Measurements from ENCODE around the gene SLC4A4.

Gene SLC4A4

GRCh38 chr4:71568131-71568530, 229.3 kb downstream of the SLC4A4 start:
- WGBS: no CpG with 5 or more reads among the region's 1 CpG

GRCh38 chr4:71570492-71570891, 231.7 kb downstream of the SLC4A4 start:
- no peaks in the 10 kb centered on the region for H3K9me3 ChIP-seq (ENCODE audit: control insufficient read depth, low read length)
- no peak overlapping the region for H4K8ac ChIP-seq (ENCODE audit: low read length)
- no peak overlapping the region for H2BK12ac ChIP-seq (ENCODE audit: low read length in 2 of 2)
- peak; percentile 52 for DNase-seq
- H4K91ac ChIP-seq (ENCODE audit: low read length): no peak overlapping the region
- H2AFZ ChIP-seq (ENCODE audit: low read depth, low read length): no peak overlapping the region
- no peak overlapping the region for H2BK15ac ChIP-seq (ENCODE audit: low read depth, poor library complexity, severe bottlenecking)
- no peak overlapping the region for H2AK5ac ChIP-seq (ENCODE audit: low read length, severe bottlenecking)
- H2BK120ac ChIP-seq (ENCODE audit: low read depth, low read length): no peak overlapping the region
- WGBS: 52% methylated on average over 3 of the region's 3 CpGs
- H3K18ac ChIP-seq (ENCODE audit: low read depth in 1 of 2, low read length in 2 of 2): no peak overlapping the region
- no peaks in the 10 kb centered on the region for H3K4me1 ChIP-seq (ENCODE audit: control insufficient read depth, insufficient read depth, low read depth, low read length)
- H3K27ac ChIP-seq (ENCODE audit: low read length, poor library complexity, severe bottlenecking): no peak overlapping the region
- H2BK5ac ChIP-seq (ENCODE audit: low read depth, low read length, poor library complexity, severe bottlenecking): no peak overlapping the region
- H3K36me3 ChIP-seq (ENCODE audit: control insufficient read depth in 1 of 2, insufficient read depth in 2 of 2, low read depth in 1 of 2, low read length in 2 of 2): no peaks in the 10 kb centered on the region
- no peak overlapping the region for H3K23ac ChIP-seq (ENCODE audit: low read length in 2 of 2)
- H3K79me1 ChIP-seq (replicated peaks; ENCODE audit: low read length, poor library complexity, severe bottlenecking): no peaks in the 10 kb centered on the region
- H3K14ac ChIP-seq (ENCODE audit: low read length in 2 of 2): no peak overlapping the region
- H3K4ac ChIP-seq (ENCODE audit: low read depth in 1 of 2, low read length in 2 of 2): no peak overlapping the region
- no peak overlapping the region for H3K4me3 ChIP-seq (ENCODE audit: insufficient read depth in 1 of 2, low read depth in 1 of 2, low read length in 2 of 2)
- H3K9ac ChIP-seq (ENCODE audit: low read length): no peak overlapping the region
- H3K4me2 ChIP-seq (ENCODE audit: low read length, poor library complexity, severe bottlenecking): no peak overlapping the region
- H3K27me3 ChIP-seq (ENCODE audit: control insufficient read depth in 1 of 2, insufficient read depth in 1 of 2, low read length in 2 of 2): no peaks in the 10 kb centered on the region

More at GRCh38 chr4:71568131-71568530, 229.3 kb downstream of the SLC4A4 start:
- H3K4me1 ChIP-seq (ENCODE audit: control insufficient read depth, insufficient read depth, low read depth, low read length): no peaks in the 10 kb centered on the region
- H2AK5ac ChIP-seq (ENCODE audit: low read length, severe bottlenecking): no peak overlapping the region
- H3K18ac ChIP-seq (ENCODE audit: low read depth in 1 of 2, low read length in 2 of 2): no peak overlapping the region
- no peaks in the 10 kb centered on the region for H3K27me3 ChIP-seq (ENCODE audit: control insufficient read depth in 1 of 2, insufficient read depth in 1 of 2, low read length in 2 of 2)
- no peak overlapping the region for H4K91ac ChIP-seq (ENCODE audit: low read length)
- no peak overlapping the region for H2BK15ac ChIP-seq (ENCODE audit: low read depth, poor library complexity, severe bottlenecking)
- H2BK120ac ChIP-seq (ENCODE audit: low read depth, low read length): no peak overlapping the region
- H4K8ac ChIP-seq (ENCODE audit: low read length): no peak overlapping the region
- no peak overlapping the region for H3K4ac ChIP-seq (ENCODE audit: low read depth in 1 of 2, low read length in 2 of 2)
- no peak overlapping the region for H3K4me3 ChIP-seq (ENCODE audit: insufficient read depth in 1 of 2, low read depth in 1 of 2, low read length in 2 of 2)
- H3K36me3 ChIP-seq (ENCODE audit: control insufficient read depth in 1 of 2, insufficient read depth in 2 of 2, low read depth in 1 of 2, low read length in 2 of 2): no peaks in the 10 kb centered on the region
- H2BK5ac ChIP-seq (ENCODE audit: low read depth, low read length, poor library complexity, severe bottlenecking): no peak overlapping the region
- H3K9me3 ChIP-seq (ENCODE audit: control insufficient read depth, low read length): no peaks in the 10 kb centered on the region
- no peaks in the 10 kb centered on the region for H3K79me1 ChIP-seq (replicated peaks; ENCODE audit: low read length, poor library complexity, severe bottlenecking)
- H3K23ac ChIP-seq (ENCODE audit: low read length in 2 of 2): no peak overlapping the region
- H3K4me2 ChIP-seq (ENCODE audit: low read length, poor library complexity, severe bottlenecking): no peak overlapping the region
- H3K9ac ChIP-seq (ENCODE audit: low read length): no peak overlapping the region
- no peak overlapping the region for H3K14ac ChIP-seq (ENCODE audit: low read length in 2 of 2)
- no peak overlapping the region for H2AFZ ChIP-seq (ENCODE audit: low read depth, low read length)
- no peak for DNase-seq
- H3K27ac ChIP-seq (ENCODE audit: low read length, poor library complexity, severe bottlenecking): no peak overlapping the region
- H2BK12ac ChIP-seq (ENCODE audit: low read length in 2 of 2): no peak overlapping the region

- no peaks in the 10 kb centered on the region for H3K79me1 ChIP-seq (replicated peaks; ENCODE audit: low read length, poor library complexity, severe bottlenecking)
- H3K14ac ChIP-seq (ENCODE audit: low read length in 2 of 2): no peak overlapping the region
- no peaks in the 10 kb centered on the region for H3K27me3 ChIP-seq (ENCODE audit: control insufficient read depth in 1 of 2, insufficient read depth in 1 of 2, low read length in 2 of 2)
- no peak overlapping the region for H4K91ac ChIP-seq (ENCODE audit: low read length)
- no peak overlapping the region for H3K4me2 ChIP-seq (ENCODE audit: low read length, poor library complexity, severe bottlenecking)
- no peak overlapping the region for H3K9ac ChIP-seq (ENCODE audit: low read length)
- no peaks in the 10 kb centered on the region for H3K36me3 ChIP-seq (ENCODE audit: control insufficient read depth in 1 of 2, insufficient read depth in 2 of 2, low read depth in 1 of 2, low read length in 2 of 2)
- H3K27ac ChIP-seq (ENCODE audit: low read length, poor library complexity, severe bottlenecking): no peak overlapping the region
- H3K4ac ChIP-seq (ENCODE audit: low read depth in 1 of 2, low read length in 2 of 2): no peak overlapping the region
- peak overlapping the region in 1 of 2 experiments; percentile 24 for H3K18ac ChIP-seq (ENCODE audit: low read depth in 1 of 2, low read length in 2 of 2)
- no peak overlapping the region for H3K23ac ChIP-seq (ENCODE audit: low read length in 2 of 2)
- H2BK15ac ChIP-seq (ENCODE audit: low read depth, poor library complexity, severe bottlenecking): no peak overlapping the region
- no peak overlapping the region for H3K4me3 ChIP-seq (ENCODE audit: insufficient read depth in 1 of 2, low read depth in 1 of 2, low read length in 2 of 2)
- DNase-seq: no peak
- H2BK5ac ChIP-seq (ENCODE audit: low read depth, low read length, poor library complexity, severe bottlenecking): no peak overlapping the region
- no peak overlapping the region for H4K8ac ChIP-seq (ENCODE audit: low read length)
- H2AFZ ChIP-seq (ENCODE audit: low read depth, low read length): no peak overlapping the region
- no peaks in the 10 kb centered on the region for H3K9me3 ChIP-seq (ENCODE audit: control insufficient read depth, low read length)
- H3K4me1 ChIP-seq (ENCODE audit: control insufficient read depth, insufficient read depth, low read depth, low read length): no peaks in the 10 kb centered on the region
- 92% methylated on average over 1 of the region's 3 CpGs for WGBS
- no peak overlapping the region for H2BK120ac ChIP-seq (ENCODE audit: low read depth, low read length)
- no peak overlapping the region for H2AK5ac ChIP-seq (ENCODE audit: low read length, severe bottlenecking)
- H2BK12ac ChIP-seq (ENCODE audit: low read length in 2 of 2): no peak overlapping the region
Measured at GRCh38 chr4:71571346-71571745, 232.5 kb downstream of the SLC4A4 start.

- Histone ChIP-seq H3K9me3 (ENCODE audit: control insufficient read depth, low read length) (no peaks in the 10 kb centered on the region), H3K18ac (ENCODE audit: low read depth in 1 of 2, low read length in 2 of 2) (no peak overlapping the region), H3K4me1 (ENCODE audit: control insufficient read depth, insufficient read depth, low read depth, low read length) (no peaks in the 10 kb centered on the region), H4K8ac (ENCODE audit: low read length) (no peak overlapping the region), H3K27ac (ENCODE audit: low read length, poor library complexity, severe bottlenecking) (no peak overlapping the region), H3K36me3 (ENCODE audit: control insufficient read depth in 1 of 2, insufficient read depth in 2 of 2, low read depth in 1 of 2, low read length in 2 of 2) (no peaks in the 10 kb centered on the region), H3K23ac (ENCODE audit: low read length in 2 of 2) (no peak overlapping the region), H2BK15ac (ENCODE audit: low read depth, poor library complexity, severe bottlenecking) (no peak overlapping the region), H3K79me1 (replicated peaks; ENCODE audit: low read length, poor library complexity, severe bottlenecking) (no peaks in the 10 kb centered on the region), H2BK12ac (ENCODE audit: low read length in 2 of 2) (no peak overlapping the region), H3K4me3 (ENCODE audit: insufficient read depth in 1 of 2, low read depth in 1 of 2, low read length in 2 of 2) (no peak overlapping the region), H3K14ac (ENCODE audit: low read length in 2 of 2) (no peak overlapping the region), H3K4ac (ENCODE audit: low read depth in 1 of 2, low read length in 2 of 2) (no peak overlapping the region), H2AFZ (ENCODE audit: low read depth, low read length) (no peak overlapping the region), H2BK120ac (ENCODE audit: low read depth, low read length) (no peak overlapping the region), H3K27me3 (ENCODE audit: control insufficient read depth in 1 of 2, insufficient read depth in 1 of 2, low read length in 2 of 2) (no peaks in the 10 kb centered on the region), H2BK5ac (ENCODE audit: low read depth, low read length, poor library complexity, severe bottlenecking) (no peak overlapping the region), H3K4me2 (ENCODE audit: low read length, poor library complexity, severe bottlenecking) (no peak overlapping the region), H4K91ac (ENCODE audit: low read length) (no peak overlapping the region), H3K9ac (ENCODE audit: low read length) (no peak overlapping the region), H2AK5ac (ENCODE audit: low read length, severe bottlenecking) (no peak overlapping the region)
- no peak for DNase-seq
- 80% methylated on average over 1 of the region's 3 CpGs for WGBS
Measured at GRCh38 chr4:71583971-71584370, 245.2 kb downstream of the SLC4A4 start.

Data from mesenchymal stem cell (in vitro differentiated cells and primary cell).